HEK293 (cell line): ENCODE results near the gene RPS6KA5.

Source experiments
- ATF2 ChIP-seq: fragments of 450-650 bp; formaldehyde crosslinking; IDR thresholded peaks from 2 replicates; pipeline ENCODE4 v1.5.1; 2016; ENCODE audit warnings: missing biosample characterization, missing genetic modification characterization, low read depth
- CTCF ChIP-seq: fragments of 450-650 bp; formaldehyde crosslinking; IDR thresholded peaks from 2 replicates; pipeline ENCODE4 v1.5.1; 2016; ENCODE audit warnings: missing biosample characterization, missing genetic modification characterization
- PATZ1 ChIP-seq: fragments of 450-650 bp; formaldehyde crosslinking; IDR thresholded peaks from 2 replicates; pipeline ENCODE4 v1.5.1; 2016; ENCODE audit warnings: missing biosample characterization, missing genetic modification characterization
- ZBTB7A ChIP-seq: fragments of 450-650 bp; formaldehyde crosslinking; IDR thresholded peaks from 2 replicates; pipeline ENCODE4 v1.5.1; 2016; ENCODE audit warnings: low read depth, missing biosample characterization, missing genetic modification characterization
- ZNF600 ChIP-seq: fragments of 450-650 bp; formaldehyde crosslinking; IDR thresholded peaks from 2 replicates; pipeline ENCODE4 v1.5.1; 2016; ENCODE audit warnings: missing biosample characterization, missing genetic modification characterization

GRCh38 chr14:91098591-91098990 lies 38.1 kb upstream of the RPS6KA5 start:
- no peak for TF ChIP-seq CTCF (tag by site-specific recombination)
- no peak for TF ChIP-seq ZNF600 (tag by site-specific recombination)
- no peak for TF ChIP-seq ZBTB7A (tag by site-specific recombination)
- no peak for TF ChIP-seq PATZ1
- no peak for TF ChIP-seq ATF2 (tag by site-specific recombination)
